T-helper 1 cell treated with Interleukin-12 subunit alpha and Interleukin-12 subunit beta and Interleukin-4 antibody, amounts not matched to agents 30 ng/mL and 1 ng/mL, for 36 hours (primary cell): ENCODE data around the gene HSPA4L. TPM values are rescaled to one million over a fixed set of nuclear protein-coding genes. Genes with fewer than 3 reads are reported as not detected.

Experiments used
- intact Hi-C: fragments of 100-400 bp; cut with micrococcal nuclease; formaldehyde crosslinking; loops from one replicate; pipeline ENCODE4 v1.15.1; 2024
- total RNA-seq: library from RNA; stranded (reverse); gene quantifications from 2 replicates; pipeline ENCODE4 v1.2.3, GENCODE V29; 2022

Gene HSPA4L
- total RNA-seq, 1 donor from 2014 or later, result 0.66 TPM

DNA sequence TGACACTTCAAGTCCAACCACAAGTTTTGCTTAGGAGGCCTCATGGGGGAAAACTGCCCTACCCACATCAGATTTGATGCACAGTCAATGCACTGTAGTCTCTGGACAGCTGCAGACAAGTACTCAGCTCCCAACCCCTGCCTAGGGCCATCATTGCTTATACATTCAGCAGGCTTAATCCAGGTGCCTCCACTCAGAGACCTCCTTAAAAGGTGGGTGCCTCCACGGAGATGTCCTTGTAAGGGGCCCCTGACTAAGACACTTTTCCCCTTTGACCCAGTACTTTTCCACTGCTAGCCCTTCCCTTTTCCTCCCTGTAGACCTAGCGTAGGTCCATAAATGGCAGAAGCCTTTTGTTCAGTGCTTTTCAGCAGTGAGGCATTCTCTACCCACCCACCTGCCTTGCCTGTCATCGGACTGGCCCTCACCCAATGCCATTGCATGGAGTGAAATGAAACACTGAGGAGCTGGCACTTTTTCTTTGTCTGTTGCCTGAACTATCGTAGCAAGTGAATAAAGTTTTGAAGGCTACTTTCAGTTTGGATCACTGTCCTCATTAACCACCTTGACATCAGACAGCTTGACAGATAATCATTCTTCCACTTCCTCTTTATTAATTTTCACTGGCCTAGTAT lies 74.8 kb downstream of the HSPA4L start:
- intact Hi-C loops, result no loop called here

GRCh38 chr4:127857641-127858040 lies 75.5 kb downstream of the HSPA4L start:
- intact Hi-C loops, result no loop called here

DNA sequence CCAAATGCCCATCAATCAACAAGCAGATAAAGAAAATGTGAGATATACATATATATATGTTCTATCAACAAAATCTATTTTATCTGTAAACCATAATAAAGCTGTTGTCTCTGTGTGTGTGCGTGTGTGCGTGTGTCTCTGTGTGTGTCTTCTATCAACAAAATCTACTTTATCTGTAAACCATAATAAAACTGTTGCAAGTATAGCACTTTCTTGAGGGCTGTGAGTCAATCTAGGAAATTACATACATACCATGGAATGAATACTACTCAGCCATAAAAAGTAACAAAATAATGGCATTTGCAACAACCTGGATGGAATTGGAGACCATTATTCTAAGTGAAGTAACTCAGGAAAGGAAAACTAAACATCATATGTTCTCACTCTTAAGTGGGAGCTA lies 86.1 kb downstream of the HSPA4L start:
- intact Hi-C loops, result no loop called here

- intact Hi-C loops, result no loop called here
Measured at GRCh38 chr4:127870281-127870680, 88.2 kb downstream of the HSPA4L start.

GRCh38 chr4:127870688-127871087 lies 88.6 kb downstream of the HSPA4L start:
- intact Hi-C loops, result no loop called here

- intact Hi-C loops, result no loop called here
Measured at GRCh38 chr4:127875791-127876190, 93.7 kb downstream of the HSPA4L start.

- intact Hi-C loops, result loop anchor here (1.0 kb wide), 9 partner anchors 9 to 1215 kb away; partner anchors contain the start of genes ABHD18, C4orf33, HSPA4L and JADE1
Measured at GRCh38 chr4:127880763-127881562, 98.8 kb downstream of the HSPA4L start, which contains the start of gene PLK4. PLK4 (plus strand) TSS chr4:127880893; CDS start chr4:127881135, 242 bp downstream.

GRCh38 chr4:127881563-127881864 lies 99.4 kb downstream of the HSPA4L start:
- intact Hi-C loops, result loop anchor here (1.0 kb wide), 2 partner anchors 9 to 931 kb away; no protein-coding TSS in a partner anchor

DNA sequence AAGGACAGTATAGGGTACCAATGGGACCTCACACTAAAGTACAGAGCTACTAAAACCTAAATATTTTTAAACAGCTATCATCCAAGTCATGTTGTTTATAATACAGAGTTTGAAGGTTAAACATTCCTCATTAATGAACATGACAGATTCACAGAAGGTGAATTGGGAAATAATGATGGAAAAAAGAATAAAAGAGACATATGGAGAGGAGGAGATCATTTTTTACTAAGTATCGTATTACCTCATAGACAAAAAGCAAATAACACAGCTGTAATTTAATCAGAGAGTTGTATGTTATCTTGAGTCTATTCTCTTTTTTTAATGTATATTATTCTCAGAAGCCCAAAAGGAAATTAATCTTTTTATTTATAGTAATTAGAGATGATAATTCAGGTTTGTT lies 106.4 kb downstream of the HSPA4L start:
- intact Hi-C loops, result no loop called here

- intact Hi-C loops, result loop anchor here (1.0 to 2.0 kb wide), 2 partner anchors 9 to 75 kb away; partner anchors contain the start of genes ABHD18 and MFSD8
Measured at GRCh38 chr4:127889903-127890302, 107.8 kb downstream of the HSPA4L start.

Other genes starting within 250 kb of the HSPA4L start
- gene INTU, start 149.4 kb upstream of the HSPA4L start, total RNA-seq, result not detected in 2 replicates
- not detected in 2 replicates for gene SLC25A31, start 51.9 kb upstream of the HSPA4L start, total RNA-seq
- gene PLK4, start 98.6 kb downstream of the HSPA4L start, total RNA-seq, result 38.1 and 40.1 TPM in 2 replicates
- gene MFSD8, start 182.9 kb downstream of the HSPA4L start, total RNA-seq, result 21.0 and 21.2 TPM in 2 replicates
- gene ABHD18, start 183.1 kb downstream of the HSPA4L start, total RNA-seq, result 24.1 and 25.2 TPM in 2 replicates